H4 (cell line): ENCODE data around the gene CYP39A1. TPM values are rescaled to one million over a fixed set of nuclear protein-coding genes. Genes with fewer than 3 reads are reported as not detected.
A peak's percentile ranks its signal among the peaks of the same experiment; 100 is the strongest.

Source experiments
- DNase-seq: peaks from one replicate; pipeline ENCODE4 v3.0.0-alpha.2; 2015; ENCODE audit warnings: low spot score
- total RNA-seq: library from RNA; depleted of rRNA; stranded (reverse); fragments of >200 nt; shearing (Covaris generic); gene quantifications from 2 replicates; pipeline ENCODE4 v1.2.3, GENCODE V29; 2014; rRNA removed

Gene CYP39A1
- total RNA-seq, 1 experiment from 2014 or later: 6.6 TPM

- DNase-seq: no peak
These were observed 135.4 kb downstream of the CYP39A1 start for GRCh38 chr6:46517202-46517601.

- no peak for DNase-seq
These were observed 139.1 kb downstream of the CYP39A1 start for GRCh38 chr6:46513533-46513932.

- DNase-seq: no peak
These were observed 141.3 kb downstream of the CYP39A1 start for GRCh38 chr6:46511320-46511719.

- DNase-seq: peak; percentile 69
These were observed 142.0 kb downstream of the CYP39A1 start for GRCh38 chr6:46510651-46511050.

GRCh38 chr6:46509981-46510510 lies 142.6 kb downstream of the CYP39A1 start:
- DNase-seq: no peak

- no peak for DNase-seq
These were observed 143.6 kb downstream of the CYP39A1 start for GRCh38 chr6:46509063-46509462.

- no peak for DNase-seq
These were observed 145.2 kb downstream of the CYP39A1 start for GRCh38 chr6:46507426-46507825.

GRCh38 chr6:46505693-46506512 lies 146.7 kb downstream of the CYP39A1 start:
- no peak for DNase-seq

GRCh38 chr6:46504242-46504641 lies 148.4 kb downstream of the CYP39A1 start:
- no peak for DNase-seq

GRCh38 chr6:46502486-46503119 lies 150.0 kb downstream of the CYP39A1 start:
- DNase-seq: no peak

- no peak for DNase-seq
These were observed 151.2 kb downstream of the CYP39A1 start for GRCh38 chr6:46501136-46502089.

- no peak for DNase-seq
These were observed 152.2 kb downstream of the CYP39A1 start for GRCh38 chr6:46500382-46500781.

Other genes starting within 250 kb of the CYP39A1 start
- gene RCAN2, start 161.4 kb downstream of the CYP39A1 start, total RNA-seq: 0.43 and 1.0 TPM in 2 replicates
- 1.4 TPM in 1 of 2 replicates, not detected in the other for gene SLC25A27, start 157 bp upstream of the CYP39A1 start, total RNA-seq
- 0.70 TPM in 1 of 2 replicates, not detected in the other for gene TDRD6, start 35.1 kb upstream of the CYP39A1 start, total RNA-seq
- gene PLA2G7, start 82.6 kb upstream of the CYP39A1 start, total RNA-seq: not detected in 2 replicates
- not detected in 2 replicates for gene ANKRD66, start 94.1 kb upstream of the CYP39A1 start, total RNA-seq
- 0.08 TPM in 1 of 2 replicates, not detected in the other for gene MEP1A, start 140.6 kb upstream of the CYP39A1 start, total RNA-seq